ENCODE data around the gene ATP6V1E1. TPM values are rescaled to one million over a fixed set of nuclear protein-coding genes. Genes with fewer than 3 reads are reported as not detected.
"Not testable (repeated sequence)": the region's sequence is repeated elsewhere in the genome, so short reads cannot be mapped to it uniquely, and the experiment has no call there.

ATP6V1E1 gene
- total RNA-seq, 3 donors from 2014 or later, result 99.6 to 128 (median 110) TPM

DNA sequence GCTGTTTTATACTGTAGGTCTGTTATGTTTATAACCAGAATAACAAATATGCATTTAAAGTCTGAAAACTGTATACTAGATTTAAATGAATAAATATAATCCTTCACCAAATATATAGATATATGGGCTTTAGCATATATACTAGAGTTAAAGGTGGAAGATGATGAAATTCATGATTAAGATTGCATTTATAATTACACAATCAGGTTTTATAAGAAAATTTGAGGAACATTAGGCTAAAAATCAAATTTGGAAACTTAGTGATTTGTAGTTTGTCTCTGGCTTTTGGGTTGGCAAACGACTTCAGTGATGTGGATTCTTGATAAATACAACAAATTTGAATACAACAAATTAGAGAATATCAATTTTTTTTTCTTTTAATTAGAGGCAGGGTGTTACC is 20.0 kb upstream of the ATP6V1E1 start:
- intact Hi-C loops (cut with DNase I, micrococcal nuclease), result no loop called here
- Histone ChIP-seq H3K4me1 (ENCODE audit: low read depth) (peaks cover 6% of the 10 kb centered on the region), H3K9me3 (no peaks in the 10 kb centered on the region), H3K4me3 (no peak overlapping the region), H3K36me3 (ENCODE audit: low read depth) (no peaks in the 10 kb centered on the region)
- TF ChIP-seq, protein P1, sequence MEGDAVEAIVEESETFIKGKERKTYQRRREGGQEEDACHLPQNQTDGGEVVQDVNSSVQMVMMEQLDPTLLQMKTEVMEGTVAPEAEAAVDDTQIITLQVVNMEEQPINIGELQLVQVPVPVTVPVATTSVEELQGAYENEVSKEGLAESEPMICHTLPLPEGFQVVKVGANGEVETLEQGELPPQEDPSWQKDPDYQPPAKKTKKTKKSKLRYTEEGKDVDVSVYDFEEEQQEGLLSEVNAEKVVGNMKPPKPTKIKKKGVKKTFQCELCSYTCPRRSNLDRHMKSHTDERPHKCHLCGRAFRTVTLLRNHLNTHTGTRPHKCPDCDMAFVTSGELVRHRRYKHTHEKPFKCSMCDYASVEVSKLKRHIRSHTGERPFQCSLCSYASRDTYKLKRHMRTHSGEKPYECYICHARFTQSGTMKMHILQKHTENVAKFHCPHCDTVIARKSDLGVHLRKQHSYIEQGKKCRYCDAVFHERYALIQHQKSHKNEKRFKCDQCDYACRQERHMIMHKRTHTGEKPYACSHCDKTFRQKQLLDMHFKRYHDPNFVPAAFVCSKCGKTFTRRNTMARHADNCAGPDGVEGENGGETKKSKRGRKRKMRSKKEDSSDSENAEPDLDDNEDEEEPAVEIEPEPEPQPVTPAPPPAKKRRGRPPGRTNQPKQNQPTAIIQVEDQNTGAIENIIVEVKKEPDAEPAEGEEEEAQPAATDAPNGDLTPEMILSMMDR (IDR thresholded peaks at IDR 0.05), result no peak
- DNase-seq (no peak), ATAC-seq (no peak)

DNA sequence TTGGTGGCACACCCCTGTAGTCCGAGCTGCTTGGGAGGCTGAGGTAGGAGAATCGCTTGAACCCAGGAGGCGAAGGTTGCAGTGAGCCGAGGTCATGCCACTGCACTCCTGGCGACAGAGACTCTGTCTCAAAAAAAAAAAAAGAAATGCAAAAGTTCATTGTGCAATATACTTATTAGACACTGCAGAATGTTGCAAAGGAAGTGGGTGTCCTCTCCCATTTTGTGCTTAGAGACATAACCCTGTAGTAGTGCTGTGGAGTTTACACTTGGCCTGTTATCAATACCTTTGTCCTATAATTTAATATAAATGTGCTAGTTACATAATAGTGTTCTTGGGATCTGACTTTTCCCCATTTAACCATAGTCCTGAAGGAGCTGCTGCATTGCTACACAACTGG is 19.4 kb upstream of the ATP6V1E1 start:
- DNase-seq (no peak), ATAC-seq (no peak)
- no peak overlapping the region for H3K4me3 ChIP-seq
- no peaks in the 10 kb centered on the region for H3K9me3 ChIP-seq
- no peaks in the 10 kb centered on the region for H3K36me3 ChIP-seq (ENCODE audit: low read depth)
- TF ChIP-seq, protein P1 (IDR thresholded peaks at IDR 0.05), result no peak
- H3K4me1 ChIP-seq (ENCODE audit: low read depth), result no peaks in the 10 kb centered on the region
- intact Hi-C loops (cut with DNase I, micrococcal nuclease), result no loop called here

DNA sequence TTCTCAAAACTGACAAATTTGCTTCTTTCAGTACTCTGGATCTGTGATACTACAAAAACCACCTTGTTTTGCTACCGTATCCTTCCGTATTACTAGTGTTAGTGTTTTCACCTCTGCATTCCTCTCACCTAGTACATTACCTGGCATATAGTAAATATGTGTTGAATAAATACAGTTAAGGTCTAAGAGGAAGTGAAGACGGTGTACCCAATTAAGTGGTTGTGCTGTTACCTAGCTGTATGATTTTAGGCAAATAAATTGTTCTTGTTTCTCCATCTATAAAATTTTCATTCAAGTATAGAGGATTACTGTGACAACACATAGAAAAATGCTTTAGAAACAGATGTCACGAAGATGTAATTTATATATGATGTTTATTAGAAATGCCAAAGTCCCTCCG is 18.9 kb upstream of the ATP6V1E1 start:
- H3K36me3 ChIP-seq (ENCODE audit: low read depth), result no peaks in the 10 kb centered on the region
- H3K9me3 ChIP-seq, result no peaks in the 10 kb centered on the region
- no peak for ATAC-seq
- H3K4me1 ChIP-seq (ENCODE audit: low read depth), result no peaks in the 10 kb centered on the region
- TF ChIP-seq, protein P1 (IDR thresholded peaks at IDR 0.05), result no peak
- no peak for DNase-seq
- intact Hi-C loops (cut with DNase I, micrococcal nuclease), result no loop called here
- H3K4me3 ChIP-seq, result no peak overlapping the region

DNA sequence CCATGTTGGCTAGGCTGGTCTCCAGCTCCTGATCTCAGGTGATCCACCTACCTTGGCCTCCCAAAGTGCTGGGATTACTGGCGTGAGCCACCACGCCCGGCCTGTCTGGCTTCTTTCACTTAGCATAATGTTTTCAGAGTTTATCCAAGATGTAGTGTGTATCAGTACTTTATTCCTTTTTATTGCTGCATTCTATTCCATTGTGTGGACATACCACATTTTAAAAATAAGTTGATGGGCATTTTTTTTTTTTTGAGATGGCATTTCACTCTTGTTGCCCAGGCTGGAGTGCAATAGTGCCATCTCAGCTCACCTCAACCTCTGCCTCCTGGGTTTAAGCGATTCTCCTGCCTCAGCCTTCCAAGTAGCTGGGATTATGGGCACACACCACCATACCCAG is 13.8 kb upstream of the ATP6V1E1 start:
- H3K4me3 ChIP-seq; intact Hi-C loops (cut with DNase I, micrococcal nuclease); DNase-seq; H3K9me3 ChIP-seq; ATAC-seq; H3K36me3 ChIP-seq (ENCODE audit: low read depth): not testable (repeated sequence)
- peaks cover 12% of the 10 kb centered on the region for H3K4me1 ChIP-seq (ENCODE audit: low read depth)

DNA sequence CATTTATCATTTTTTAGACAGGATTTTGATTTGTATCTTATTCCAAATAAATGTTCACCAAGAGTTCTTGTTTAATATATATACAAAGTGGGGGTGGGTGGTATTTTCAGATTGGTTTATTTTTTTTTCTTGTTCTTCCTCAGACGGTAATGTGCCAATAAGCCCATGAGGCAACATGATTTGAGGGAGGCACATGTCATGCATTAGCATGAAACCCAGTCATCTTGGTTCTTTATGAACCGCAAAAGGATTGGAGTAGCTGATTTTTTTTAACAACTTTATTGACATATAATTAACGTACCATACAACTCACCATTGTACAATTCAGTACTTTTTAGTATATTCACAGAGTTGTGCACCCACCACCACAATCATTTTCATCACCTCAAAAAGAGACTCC is 12.7 kb upstream of the ATP6V1E1 start:
- intact Hi-C loops (cut with DNase I, micrococcal nuclease), result no loop called here
- ATAC-seq (no peak), DNase-seq (no peak)

DNA sequence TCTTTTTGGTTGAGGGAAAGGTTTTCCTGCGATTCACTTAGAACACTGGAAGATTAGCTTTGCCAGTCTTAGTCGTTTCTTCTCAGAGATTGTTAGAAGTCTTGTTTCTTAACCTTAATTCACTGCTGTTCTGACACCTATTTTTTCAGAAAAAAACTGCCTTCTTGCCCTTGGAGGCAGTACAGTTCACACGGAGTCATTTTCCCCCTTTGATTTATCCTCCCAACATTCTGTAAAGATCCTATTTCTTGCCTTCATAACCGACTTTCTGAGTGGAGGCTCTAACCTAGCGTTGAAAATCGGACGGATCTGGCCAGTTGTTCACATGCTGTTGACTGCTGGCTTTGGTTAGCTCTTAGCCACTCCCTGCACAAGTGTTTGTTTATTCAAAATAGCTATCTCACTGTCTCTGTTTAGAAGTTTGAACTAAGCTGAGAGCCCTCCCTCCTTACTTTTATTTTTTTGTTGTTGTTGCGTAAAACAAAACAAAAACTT is 10.7 kb upstream of the ATP6V1E1 start:
- TF ChIP-seq, protein P1 (IDR thresholded peaks at IDR 0.05), result no peak
- ATAC-seq (peak; percentile 67), DNase-seq (peak in 1 of 3 donors; percentile 70)
- Histone ChIP-seq H3K4me1 (ENCODE audit: low read depth) (peaks cover 14% of the 10 kb centered on the region), H3K36me3 (ENCODE audit: low read depth) (no peaks in the 10 kb centered on the region), H3K9me3 (no peaks in the 10 kb centered on the region), H3K4me3 (peak overlapping the region; percentile 85)
- intact Hi-C loops (cut with DNase I, micrococcal nuclease), result no loop called here

More for the DNA sequence above, 12.7 kb upstream of the ATP6V1E1 start:
- TF ChIP-seq, protein P1 (IDR thresholded peaks at IDR 0.05), result no peak
- H3K9me3 ChIP-seq, result no peaks in the 10 kb centered on the region
- no peaks in the 10 kb centered on the region for H3K36me3 ChIP-seq (ENCODE audit: low read depth)
- peaks cover 14% of the 10 kb centered on the region for H3K4me1 ChIP-seq (ENCODE audit: low read depth)
- no peak overlapping the region for H3K4me3 ChIP-seq

Measured in mucosa of descending colon (tissue), 3 donors.